Lower lobe of right lung (tissue), 2 donors: ENCODE results near the gene DUSP12. TPM values are rescaled to one million over a fixed set of nuclear protein-coding genes. Genes with fewer than 3 reads are reported as not detected.
A peak's percentile ranks its signal among the peaks of the same experiment; 100 is the strongest.

Source experiments
- ATAC-seq, 2 donors: fragments of 200-7000 bp; cut with Tn5 transposase; one replicate each; pipeline ENCODE4 v1.9.1; 2020 to 2022; ENCODE audit warnings: mild to moderate bottlenecking in 2 of 2, moderate library complexity in 2 of 2
- DNase-seq: peaks from one replicate; pipeline ENCODE4 v3.0.0-alpha.2; 2020
- H3K27ac ChIP-seq: fragments of 200-600 bp; one replicate; pipeline ENCODE4 v1.8.0; 2022
- H3K27me3 ChIP-seq: fragments of 200-600 bp; one replicate; pipeline ENCODE4 v1.8.0; 2022; ENCODE audit warnings: low read depth
- H3K36me3 ChIP-seq: fragments of 200-600 bp; one replicate; pipeline ENCODE4 v1.8.0; 2022; ENCODE audit warnings: mild to moderate bottlenecking
- H3K4me1 ChIP-seq: fragments of 200-600 bp; one replicate; pipeline ENCODE4 v1.8.0; 2022
- H3K4me3 ChIP-seq: fragments of 200-600 bp; one replicate; pipeline ENCODE4 v1.8.0; 2022; ENCODE audit warnings: mild to moderate bottlenecking
- H3K9me3 ChIP-seq: fragments of 200-600 bp; one replicate; pipeline ENCODE4 v1.8.0; 2022
- CTCF ChIP-seq: fragments of 200-600 bp; IDR thresholded peaks from one replicate; pipeline ENCODE4 v1.8.0; 2022; ENCODE audit warnings: antibody characterized with exemption, mild to moderate bottlenecking
- intact Hi-C: fragments of 100-400 bp; cut with DNase I; formaldehyde crosslinking; loops from one replicate; pipeline ENCODE4 v1.11.0; 2022
- total RNA-seq: library from RNA; stranded (reverse); fragmentation: NEBNext Ultra II Directional; extraction: Animal tissue kit (Norgen Biotek cat#: 25700); gene quantifications from one replicate; pipeline ENCODE4 v1.2.1, GENCODE V29; 2021
- donor health status: DM: no; HTN: yes; CAD: no; lungs with severe emphysema.

The DUSP12 gene
- total RNA-seq, 1 donor from 2014 or later, result 16.4 TPM

- Histone ChIP-seq H3K27ac (no peak overlapping the region), H3K36me3 (no peaks in the 10 kb centered on the region), H3K9me3 (no peaks in the 10 kb centered on the region), H3K4me3 (no peak overlapping the region), H3K4me1 (peaks cover 57% of the 10 kb centered on the region), H3K27me3 (no peaks in the 10 kb centered on the region)
- ATAC-seq (no peak), DNase-seq (no peak)
- intact Hi-C loops, result no loop called here
- TF ChIP-seq CTCF, result no peak
These were observed 20.7 kb downstream of the DUSP12 start for GRCh38 chr1:161770250-161770649.

- H3K4me3 ChIP-seq, result no peak overlapping the region
- no peaks in the 10 kb centered on the region for H3K36me3 ChIP-seq
- intact Hi-C loops, result no loop called here
- DNase-seq (no peak), ATAC-seq (no peak)
- TF ChIP-seq CTCF, result no peak
- no peaks in the 10 kb centered on the region for H3K27me3 ChIP-seq
- H3K27ac ChIP-seq, result no peak overlapping the region
- H3K9me3 ChIP-seq, result no peaks in the 10 kb centered on the region
- peaks cover 57% of the 10 kb centered on the region for H3K4me1 ChIP-seq
These were observed 21.6 kb downstream of the DUSP12 start for GRCh38 chr1:161771161-161771560.

DNA sequence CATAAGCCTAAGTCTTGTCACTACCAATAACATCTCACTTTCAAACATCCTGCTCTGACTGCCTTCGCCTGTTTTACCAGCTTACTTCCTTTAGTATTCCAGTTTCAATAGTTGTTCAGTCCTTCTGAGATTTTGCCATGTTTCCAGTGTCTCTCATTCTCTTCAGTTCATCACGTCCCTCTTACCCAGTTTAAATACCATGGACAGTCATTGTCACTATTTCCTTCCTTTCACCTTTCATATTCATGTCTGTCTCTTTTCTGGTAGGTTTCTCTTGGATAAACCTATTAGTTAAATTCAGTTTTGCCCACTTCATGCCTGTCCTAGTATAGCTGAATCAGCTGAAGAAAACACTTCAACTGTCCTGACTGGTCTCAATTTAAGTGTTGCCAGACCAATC lies 22.4 kb downstream of the DUSP12 start:
- H3K9me3 ChIP-seq, result no peaks in the 10 kb centered on the region
- intact Hi-C loops, result no loop called here
- peak overlapping the region; percentile 12 for H3K27ac ChIP-seq
- H3K36me3 ChIP-seq, result no peaks in the 10 kb centered on the region
- DNase-seq, result no peak
- H3K27me3 ChIP-seq, result no peaks in the 10 kb centered on the region
- no peak overlapping the region for H3K4me3 ChIP-seq
- TF ChIP-seq CTCF, result no peak
- peaks cover 54% of the 10 kb centered on the region for H3K4me1 ChIP-seq
- ATAC-seq, result peak in 1 of 2 donors; percentile 32

- Histone ChIP-seq H3K36me3 (no peaks in the 10 kb centered on the region), H3K9me3 (no peaks in the 10 kb centered on the region), H3K4me3 (no peak overlapping the region), H3K27ac (peak overlapping the region; percentile 12), H3K27me3 (no peaks in the 10 kb centered on the region), H3K4me1 (peaks cover 50% of the 10 kb centered on the region)
- intact Hi-C loops, result no loop called here
- ATAC-seq (peak; percentile 57 to 77), DNase-seq (no peak)
- no peak for TF ChIP-seq CTCF
These were observed 22.8 kb downstream of the DUSP12 start for GRCh38 chr1:161772397-161772796.

DNA sequence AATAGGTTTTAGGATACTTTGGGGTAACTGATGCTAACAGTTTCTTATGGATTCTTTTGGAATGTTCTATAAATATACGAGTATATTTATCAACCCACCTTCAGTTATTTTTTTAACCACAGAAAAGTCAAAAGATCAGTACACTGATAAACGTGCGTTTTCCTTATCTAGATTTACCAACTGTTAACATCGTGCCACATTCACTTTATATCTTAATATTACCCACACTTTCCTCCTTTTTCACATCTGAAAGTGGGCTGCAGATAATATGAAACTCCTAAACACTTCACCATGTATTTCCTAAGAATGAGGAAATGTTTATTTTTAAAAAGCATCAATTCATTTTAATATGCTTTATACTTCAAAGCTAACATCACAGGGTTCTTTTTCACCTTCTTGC lies 24.2 kb downstream of the DUSP12 start:
- peaks cover 36% of the 10 kb centered on the region for H3K4me1 ChIP-seq
- intact Hi-C loops, result no loop called here
- no peaks in the 10 kb centered on the region for H3K27me3 ChIP-seq
- H3K27ac ChIP-seq, result no peak overlapping the region
- DNase-seq, result no peak
- no peaks in the 10 kb centered on the region for H3K36me3 ChIP-seq
- H3K9me3 ChIP-seq, result no peaks in the 10 kb centered on the region
- no peak overlapping the region for H3K4me3 ChIP-seq
- ATAC-seq, result no peak
- TF ChIP-seq CTCF, result no peak

DNA sequence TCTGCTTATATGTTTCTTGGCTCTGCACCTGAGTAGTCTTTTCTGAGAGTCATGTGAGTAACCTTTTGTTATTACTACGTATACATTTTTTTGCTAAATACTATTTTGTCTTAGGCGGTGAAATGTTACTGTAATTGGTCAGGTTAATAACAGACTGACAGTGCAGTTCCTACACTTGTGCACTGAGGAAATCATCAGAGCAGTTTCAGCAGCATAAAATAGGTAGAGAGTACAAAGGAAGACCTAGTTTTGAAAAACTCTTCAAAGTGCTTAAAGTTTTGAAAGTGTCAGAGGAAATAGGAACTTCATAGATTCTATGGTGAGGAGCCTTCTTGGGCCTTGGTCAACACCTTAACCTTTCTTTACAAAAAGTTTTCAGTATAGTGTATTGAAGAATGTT lies 27.7 kb downstream of the DUSP12 start:
- ATAC-seq, result no peak
- Histone ChIP-seq H3K27ac (no peak overlapping the region), H3K4me1 (peaks cover 11% of the 10 kb centered on the region), H3K9me3 (no peaks in the 10 kb centered on the region), H3K4me3 (no peak overlapping the region), H3K27me3 (no peaks in the 10 kb centered on the region), H3K36me3 (peaks cover 11% of the 10 kb centered on the region)
- no peak for DNase-seq
- no peak for TF ChIP-seq CTCF
- intact Hi-C loops, result no loop called here
